Measurements from ENCODE around the gene SMG6.

SMG6 gene

DNA sequence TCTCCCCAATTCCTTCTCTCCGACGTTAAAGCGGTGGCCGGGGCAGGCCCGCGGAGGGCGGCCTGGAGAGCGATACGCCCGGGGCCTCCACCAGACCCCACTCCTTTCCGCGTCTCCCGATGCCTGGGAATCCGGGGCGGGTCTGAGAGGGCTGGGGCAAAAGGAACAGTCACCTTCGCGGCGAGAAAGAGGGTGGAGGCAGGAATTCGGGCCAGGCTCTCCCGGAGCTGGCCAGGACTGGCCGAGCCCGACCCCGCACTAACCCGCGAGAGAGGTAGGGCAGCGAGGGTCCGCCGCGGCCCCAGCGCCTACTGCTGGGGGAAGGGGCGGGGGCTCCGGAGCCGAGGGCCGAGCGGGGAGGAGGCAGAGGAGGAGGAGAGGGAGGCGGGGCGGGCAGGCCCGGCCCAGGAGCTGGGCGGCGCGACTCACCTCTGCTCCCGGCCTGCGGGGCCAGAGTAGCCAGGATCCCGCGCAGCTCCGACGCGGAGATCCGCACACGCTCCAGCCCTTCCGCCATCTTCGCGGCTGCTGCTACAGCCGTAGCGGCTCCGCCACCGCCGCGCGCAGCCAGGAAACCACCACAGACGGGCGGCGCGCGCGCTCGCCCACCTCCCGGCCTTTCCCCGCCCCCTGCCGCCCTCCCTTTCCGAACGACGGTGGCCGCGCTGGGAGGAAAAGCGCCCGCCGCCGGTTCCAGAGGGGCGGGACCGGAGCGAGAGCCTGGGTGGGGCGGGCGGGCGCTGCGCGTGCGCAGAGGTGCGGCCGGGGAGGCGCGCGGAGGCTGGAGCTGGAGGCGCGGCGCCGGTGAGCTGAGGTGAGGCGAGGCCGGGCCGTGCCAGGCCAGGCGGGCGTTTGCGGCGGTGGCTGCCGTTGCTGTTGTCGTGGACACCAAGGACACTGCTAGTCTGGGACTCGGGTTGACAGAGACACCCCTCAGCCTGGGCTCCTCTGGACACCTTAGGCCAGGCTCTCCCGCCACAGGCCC, at the start of gene SMG6, which contains the start of gene SRR:
TSS of gene SMG6 (minus strand) at position 582 of the 985 bp plus-strand sequence. CDS start at position 517, 65 bp downstream.
TSS of gene SRR (plus strand) at position 747 of the 985 bp plus-strand sequence. CDS start 11,611 bp downstream, outside the sequence.
- TF ChIP-seq, protein P1, sequence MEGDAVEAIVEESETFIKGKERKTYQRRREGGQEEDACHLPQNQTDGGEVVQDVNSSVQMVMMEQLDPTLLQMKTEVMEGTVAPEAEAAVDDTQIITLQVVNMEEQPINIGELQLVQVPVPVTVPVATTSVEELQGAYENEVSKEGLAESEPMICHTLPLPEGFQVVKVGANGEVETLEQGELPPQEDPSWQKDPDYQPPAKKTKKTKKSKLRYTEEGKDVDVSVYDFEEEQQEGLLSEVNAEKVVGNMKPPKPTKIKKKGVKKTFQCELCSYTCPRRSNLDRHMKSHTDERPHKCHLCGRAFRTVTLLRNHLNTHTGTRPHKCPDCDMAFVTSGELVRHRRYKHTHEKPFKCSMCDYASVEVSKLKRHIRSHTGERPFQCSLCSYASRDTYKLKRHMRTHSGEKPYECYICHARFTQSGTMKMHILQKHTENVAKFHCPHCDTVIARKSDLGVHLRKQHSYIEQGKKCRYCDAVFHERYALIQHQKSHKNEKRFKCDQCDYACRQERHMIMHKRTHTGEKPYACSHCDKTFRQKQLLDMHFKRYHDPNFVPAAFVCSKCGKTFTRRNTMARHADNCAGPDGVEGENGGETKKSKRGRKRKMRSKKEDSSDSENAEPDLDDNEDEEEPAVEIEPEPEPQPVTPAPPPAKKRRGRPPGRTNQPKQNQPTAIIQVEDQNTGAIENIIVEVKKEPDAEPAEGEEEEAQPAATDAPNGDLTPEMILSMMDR (IDR thresholded peaks at IDR 0.05) = no peak

DNA sequence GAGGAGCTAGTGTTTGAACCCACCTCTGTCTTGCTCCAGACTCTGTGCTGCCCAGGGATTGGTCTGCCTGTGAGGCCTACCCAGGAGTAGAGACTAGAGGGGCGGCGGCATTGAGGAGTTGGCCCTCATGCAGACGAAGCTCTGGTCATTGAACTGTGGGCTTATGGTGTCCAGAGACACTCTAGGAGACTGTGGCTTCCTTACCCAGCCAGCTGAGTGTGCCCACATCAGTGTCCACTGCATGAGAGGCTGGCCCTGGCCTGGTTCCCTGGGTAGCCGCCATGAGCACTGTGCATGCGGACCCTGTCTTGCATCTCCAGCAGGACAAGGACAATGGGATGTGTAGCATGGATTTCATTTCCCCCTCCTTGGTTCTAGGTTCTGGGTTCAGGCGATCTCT, 47.7 kb upstream of the SMG6 start:
- TF ChIP-seq, protein P1 (IDR thresholded peaks at IDR 0.05) = no peak

- TF ChIP-seq, protein P1 (IDR thresholded peaks at IDR 0.05) = no peak
These were observed 44.5 kb upstream of the SMG6 start for GRCh38 chr17:2347805-2348685.

- TF ChIP-seq, protein P1 (IDR thresholded peaks at IDR 0.05) = no peak
These were observed 42.9 kb upstream of the SMG6 start for GRCh38 chr17:2346475-2346874.

GRCh38 chr17:2344528-2344927, 40.9 kb upstream of the SMG6 start:
- TF ChIP-seq, protein P1 (IDR thresholded peaks at IDR 0.05) = no peak

DNA sequence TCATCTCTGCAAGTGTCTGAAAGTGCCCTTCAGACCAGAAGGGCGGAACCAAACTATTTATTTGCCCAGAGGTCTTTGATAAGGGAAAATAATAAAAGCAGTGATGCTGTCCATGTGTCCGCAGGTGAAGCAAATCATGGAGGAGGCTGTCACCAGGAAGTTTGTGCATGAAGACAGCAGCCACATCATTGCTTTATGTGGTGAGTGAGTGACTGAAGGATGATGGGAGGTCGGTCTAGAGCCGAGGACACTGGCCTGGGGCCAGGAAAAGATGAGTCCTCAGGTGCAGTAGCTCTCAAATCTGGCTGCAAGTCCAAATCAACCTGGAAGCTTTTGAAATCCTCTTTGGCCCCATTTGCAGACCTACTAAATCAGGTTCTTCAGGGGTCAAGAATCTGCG, 39.8 kb upstream of the SMG6 start:
- TF ChIP-seq, protein P1 (IDR thresholded peaks at IDR 0.05) = no peak

DNA sequence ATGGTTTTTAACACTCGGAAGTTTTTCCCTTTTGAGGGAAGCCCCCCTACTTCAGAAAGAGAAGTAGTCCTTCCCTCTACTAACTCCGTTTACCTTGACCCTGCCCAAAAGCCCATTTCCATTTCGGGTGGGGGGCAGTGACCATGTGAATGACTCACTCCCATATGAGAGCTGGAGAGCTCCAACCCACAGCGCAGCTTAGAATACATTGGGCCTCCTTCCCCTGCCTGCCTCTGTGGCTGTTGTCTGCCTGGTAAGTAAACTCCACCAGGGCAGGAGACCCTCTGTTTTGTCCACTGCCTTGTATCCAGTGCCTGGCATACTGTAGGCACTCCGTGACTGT, 34.7 kb upstream of the SMG6 start:
- TF ChIP-seq, protein P1 (IDR thresholded peaks at IDR 0.05) = no peak
